DND-41 (cell line): Measurements from ENCODE around the gene HOXC10.

ENCODE experiments used
- CTCF ChIP-seq: IDR thresholded peaks from 2 replicates; pipeline ENCODE4 v1.5.1; 2012; ENCODE audit warnings: borderline replicate concordance, low read length, moderate library complexity, mild to moderate bottlenecking; ENCODE audit not compliant: poor library complexity, severe bottlenecking; ENCODE audit errors: extremely low read depth
- EZH2 ChIP-seq: IDR thresholded peaks from 3 replicates; pipeline ENCODE4 v1.6.1; 2012; ENCODE audit warnings: borderline replicate concordance, low read depth, mild to moderate bottlenecking, moderate library complexity, low read length, inconsistent platforms; ENCODE audit not compliant: severe bottlenecking

- TF ChIP-seq CTCF, result no peak
- no peak for TF ChIP-seq EZH2
Measured at GRCh38 chr12:53995002-53995377, 10.0 kb downstream of the HOXC10 start.
